Measurements from ENCODE around the gene NELFB. TPM values are rescaled to one million over a fixed set of nuclear protein-coding genes. Genes with fewer than 3 reads are reported as not detected.

Gene NELFB
- total RNA-seq, 1 experiment from 2014 or later = 71.7 TPM

DNA sequence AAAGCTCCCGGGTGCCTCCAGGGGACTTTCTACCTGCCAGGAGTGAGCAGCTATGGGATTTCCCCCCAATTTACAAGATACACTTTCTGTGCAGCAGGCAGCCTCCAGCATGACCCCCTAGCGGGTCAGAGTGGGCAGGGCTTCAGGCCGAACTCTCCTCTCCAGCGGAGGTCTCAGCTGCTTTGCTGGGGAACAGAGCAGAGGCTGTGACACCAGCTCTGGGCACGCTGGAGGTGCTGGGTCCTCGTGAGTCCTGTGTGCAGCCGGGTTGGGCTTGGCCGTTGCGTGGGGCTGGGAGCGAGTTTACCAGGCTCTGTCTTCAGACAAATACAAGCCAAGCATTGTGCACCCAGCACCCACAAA lies 44.1 kb downstream of the NELFB start:
- TF ChIP-seq, protein P1, sequence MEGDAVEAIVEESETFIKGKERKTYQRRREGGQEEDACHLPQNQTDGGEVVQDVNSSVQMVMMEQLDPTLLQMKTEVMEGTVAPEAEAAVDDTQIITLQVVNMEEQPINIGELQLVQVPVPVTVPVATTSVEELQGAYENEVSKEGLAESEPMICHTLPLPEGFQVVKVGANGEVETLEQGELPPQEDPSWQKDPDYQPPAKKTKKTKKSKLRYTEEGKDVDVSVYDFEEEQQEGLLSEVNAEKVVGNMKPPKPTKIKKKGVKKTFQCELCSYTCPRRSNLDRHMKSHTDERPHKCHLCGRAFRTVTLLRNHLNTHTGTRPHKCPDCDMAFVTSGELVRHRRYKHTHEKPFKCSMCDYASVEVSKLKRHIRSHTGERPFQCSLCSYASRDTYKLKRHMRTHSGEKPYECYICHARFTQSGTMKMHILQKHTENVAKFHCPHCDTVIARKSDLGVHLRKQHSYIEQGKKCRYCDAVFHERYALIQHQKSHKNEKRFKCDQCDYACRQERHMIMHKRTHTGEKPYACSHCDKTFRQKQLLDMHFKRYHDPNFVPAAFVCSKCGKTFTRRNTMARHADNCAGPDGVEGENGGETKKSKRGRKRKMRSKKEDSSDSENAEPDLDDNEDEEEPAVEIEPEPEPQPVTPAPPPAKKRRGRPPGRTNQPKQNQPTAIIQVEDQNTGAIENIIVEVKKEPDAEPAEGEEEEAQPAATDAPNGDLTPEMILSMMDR (conservative IDR thresholded peaks at IDR 0.05) = no peak
- no peak overlapping the region for H2AFZ ChIP-seq (ENCODE audit: low read length)
- Mint-ChIP-seq H3K4me3 (peak overlapping the region; percentile 42 to 99), H3K36me3 (ENCODE audit: insufficient read depth in 1 of 3, low read depth in 3 of 3) (peaks cover 0 to 5% (median 3%) of the 10 kb centered on the region in 3 experiments; a peak in 4 of 7 replicates), H3K9me3 (peaks cover 3 to 6% of the 10 kb centered on the region in 2 experiments), H3K27ac (0 out of 7 replicates have a peak overlapping the region, but pooled peaks of 1 of the 3 experiments have one; percentile 44), H3K27me3 (ENCODE audit: low read depth) (peaks cover 52% of the 10 kb centered on the region), H3K4me1 (peaks cover 36 to 47% of the 10 kb centered on the region in 2 experiments)
- no peak overlapping the region for H3K56ac ChIP-seq (ENCODE audit: insufficient read length, low read depth, low read length)
- H4K91ac ChIP-seq (ENCODE audit: insufficient read length, low read depth, low read length) = no peak overlapping the region
- no CpG with 5 or more reads among the region's 10 CpGs for WGBS (ENCODE audit: extremely low coverage, insufficient read length, low lambda C conversion rate)
- peak overlapping the region; percentile 31 for H3K4me2 ChIP-seq (ENCODE audit: insufficient read depth, insufficient read length, low read length)
- H3K23me2 ChIP-seq (ENCODE audit: insufficient read length, low read depth, low read length, poor library complexity, severe bottlenecking) = peaks cover 7% of the 10 kb centered on the region
- H4K5ac ChIP-seq (ENCODE audit: insufficient read length, low read depth, low read length) = no peak overlapping the region
- no peaks in the 10 kb centered on the region for H3K79me1 ChIP-seq (ENCODE audit: insufficient read depth, low read depth, low read length, poor library complexity, severe bottlenecking)
- no peak overlapping the region for H3K18ac ChIP-seq (ENCODE audit: insufficient read length, low read depth, low read length)
- H3T11ph ChIP-seq (ENCODE audit: low read length) = no peak overlapping the region
- H2BK20ac ChIP-seq (ENCODE audit: low read depth, low read length, poor library complexity, severe bottlenecking) = no peak overlapping the region
- no peak overlapping the region for H3K23ac ChIP-seq (ENCODE audit: insufficient read length, low read depth, low read length)
- no peaks in the 10 kb centered on the region for H4K20me1 ChIP-seq (ENCODE audit: control insufficient read depth, insufficient read depth, insufficient read length)
- H3K4me1 ChIP-seq (ENCODE audit: insufficient read depth, low read length) = peaks cover 5% of the 10 kb centered on the region; the same call in 1 of the 2 replicates
- H3K27me3 ChIP-seq (ENCODE audit: insufficient read depth, low read length) = peaks cover 5% of the 10 kb centered on the region; the same call in 1 of the 2 replicates
- no peak overlapping the region for H2BK15ac ChIP-seq (ENCODE audit: low read depth, low read length)
- peak; percentile 60 for DNase-seq
- H3K79me2 ChIP-seq (ENCODE audit: insufficient read depth, low read length) = no peaks in the 10 kb centered on the region
- no peak overlapping the region for H3K27ac ChIP-seq (ENCODE audit: insufficient read length, low read depth, low read length)
- H3K9ac ChIP-seq (ENCODE audit: extremely low read depth, insufficient read length, low read length) = no peak overlapping the region
- no peak overlapping the region for H2BK120ac ChIP-seq (ENCODE audit: low read depth, low read length, poor library complexity, severe bottlenecking)
- H3K4ac ChIP-seq (ENCODE audit: low read depth, low read length) = no peak overlapping the region
- no peak overlapping the region for H2AK5ac ChIP-seq (ENCODE audit: insufficient read length, low read length)
- H2BK5ac ChIP-seq (ENCODE audit: insufficient read length, low read length) = no peak overlapping the region
- no peak overlapping the region for H2BK12ac ChIP-seq (ENCODE audit: insufficient read length, low read depth, low read length)
- no peaks in the 10 kb centered on the region for H3K9me3 ChIP-seq (ENCODE audit: control insufficient read depth, low read depth, low read length)
- no peak overlapping the region for H4K8ac ChIP-seq (replicated peaks; ENCODE audit: insufficient read length, low read depth, low read length)
- no peak overlapping the region for H3K14ac ChIP-seq (ENCODE audit: insufficient read depth, low read length)

Data from H9 (cell line).